ENCODE measurements around the gene SCNN1B.
"Not testable (repeated sequence)": the region's sequence is repeated elsewhere in the genome, so short reads cannot be mapped to it uniquely, and the experiment has no call there.

DNA sequence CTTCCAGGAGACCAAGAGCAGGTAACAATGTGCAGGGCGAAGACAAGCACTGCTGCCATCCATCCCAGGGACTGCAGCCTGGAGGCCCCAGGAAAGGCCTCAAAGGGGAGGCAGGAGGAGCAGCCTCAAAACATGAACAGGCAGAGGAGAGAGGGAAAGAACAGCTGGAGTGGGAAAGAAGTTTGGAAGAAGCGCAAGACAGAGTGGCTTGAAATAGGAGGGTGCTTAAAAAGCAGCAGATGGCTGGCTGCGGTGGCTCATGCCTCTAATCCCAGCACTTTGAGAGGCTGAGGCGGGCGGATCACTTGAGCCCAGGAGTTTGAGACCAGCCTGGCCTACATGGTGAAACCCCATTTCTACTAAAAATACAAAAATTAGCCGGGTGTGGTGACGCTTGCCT lies 98.3 kb downstream of the SCNN1B start:
- TF ChIP-seq EZH2phosphoT487 (IDR thresholded peaks at IDR 0.05; ENCODE audit: low read depth): not testable (repeated sequence)
- TF ChIP-seq, protein P1, sequence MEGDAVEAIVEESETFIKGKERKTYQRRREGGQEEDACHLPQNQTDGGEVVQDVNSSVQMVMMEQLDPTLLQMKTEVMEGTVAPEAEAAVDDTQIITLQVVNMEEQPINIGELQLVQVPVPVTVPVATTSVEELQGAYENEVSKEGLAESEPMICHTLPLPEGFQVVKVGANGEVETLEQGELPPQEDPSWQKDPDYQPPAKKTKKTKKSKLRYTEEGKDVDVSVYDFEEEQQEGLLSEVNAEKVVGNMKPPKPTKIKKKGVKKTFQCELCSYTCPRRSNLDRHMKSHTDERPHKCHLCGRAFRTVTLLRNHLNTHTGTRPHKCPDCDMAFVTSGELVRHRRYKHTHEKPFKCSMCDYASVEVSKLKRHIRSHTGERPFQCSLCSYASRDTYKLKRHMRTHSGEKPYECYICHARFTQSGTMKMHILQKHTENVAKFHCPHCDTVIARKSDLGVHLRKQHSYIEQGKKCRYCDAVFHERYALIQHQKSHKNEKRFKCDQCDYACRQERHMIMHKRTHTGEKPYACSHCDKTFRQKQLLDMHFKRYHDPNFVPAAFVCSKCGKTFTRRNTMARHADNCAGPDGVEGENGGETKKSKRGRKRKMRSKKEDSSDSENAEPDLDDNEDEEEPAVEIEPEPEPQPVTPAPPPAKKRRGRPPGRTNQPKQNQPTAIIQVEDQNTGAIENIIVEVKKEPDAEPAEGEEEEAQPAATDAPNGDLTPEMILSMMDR (IDR thresholded peaks at IDR 0.05; ENCODE audit: low read depth, low read length): not testable (repeated sequence)

Measured in OCI-LY3 (cell line).